ENCODE data around the gene DOCK11. TPM values are rescaled to one million over a fixed set of nuclear protein-coding genes. Genes with fewer than 3 reads are reported as not detected.
A peak's percentile ranks its signal among the peaks of the same experiment; 100 is the strongest.

DOCK11 gene
- total and polyA plus RNA-seq, 9 of the 15 experiments (the other 6 are each of a cell fraction or from before 2014, with no cell fraction given) = 41.8 to 77.8 (median 50.9) TPM

DNA sequence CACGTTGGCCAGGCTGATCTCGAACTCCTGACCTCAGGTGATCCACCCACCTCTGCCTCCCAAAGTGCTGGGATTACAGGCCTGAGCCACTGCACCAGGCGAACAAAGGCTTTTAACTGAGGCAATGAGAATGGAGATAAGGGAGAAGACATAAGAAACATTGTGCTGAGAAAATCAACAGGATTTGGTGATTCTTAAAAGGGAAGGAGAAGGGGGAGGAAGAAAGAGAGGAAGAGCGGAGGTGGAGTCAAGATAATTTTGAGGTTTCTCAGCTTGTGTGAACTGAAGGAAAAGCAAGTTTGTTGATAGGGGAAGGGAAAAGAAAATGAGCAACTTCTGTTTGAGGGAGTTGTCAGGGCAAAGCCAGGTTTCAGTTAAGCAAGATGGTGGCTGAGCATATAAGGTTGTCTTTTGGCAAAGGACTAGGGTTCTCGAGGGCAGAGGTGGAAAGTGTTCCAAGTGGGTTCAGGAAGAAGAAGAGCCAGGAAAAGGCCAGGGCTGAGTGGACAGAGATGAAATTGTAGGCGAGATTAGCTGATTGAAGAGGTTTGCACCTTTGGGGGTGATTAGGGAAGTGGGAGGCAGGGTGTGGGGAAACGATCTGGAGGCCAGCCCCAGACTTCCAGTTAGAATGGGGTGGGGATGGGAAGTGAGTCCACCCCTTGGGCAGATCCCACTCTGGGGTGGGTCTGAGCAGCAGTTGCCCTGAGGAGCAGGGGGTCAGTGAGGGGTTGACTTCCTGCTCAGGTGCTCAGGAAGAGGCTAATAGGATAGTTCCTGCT is 7.8 kb downstream of the DOCK11 start (continued):
- TF ChIP-seq ARID3B (CRISPR knock-in tag; IDR thresholded peaks at IDR 0.05; ENCODE audit: borderline replicate concordance) = no peak
- no peak for TF ChIP-seq ZNF384 (IDR thresholded peaks at IDR 0.05; ENCODE audit: low read depth, low read length)
- TF ChIP-seq HNRNPH1 (optimal IDR thresholded peaks at IDR 0.05; ENCODE audit: low read depth, low read length) = no peak
- no peak for TF ChIP-seq RBM25 (IDR thresholded peaks at IDR 0.05; ENCODE audit: low read depth, low read length, severe bottlenecking)
- no peak for TF ChIP-seq SIN3A (IDR thresholded peaks at IDR 0.05; ENCODE audit: borderline replicate concordance in 2 of 2, control insufficient read depth in 1 of 2, low read depth in 2 of 2, low read length in 2 of 2)
- no peak for TF ChIP-seq ZNF354B (CRISPR knock-in tag; IDR thresholded peaks at IDR 0.05)
- TF ChIP-seq, protein P1, sequence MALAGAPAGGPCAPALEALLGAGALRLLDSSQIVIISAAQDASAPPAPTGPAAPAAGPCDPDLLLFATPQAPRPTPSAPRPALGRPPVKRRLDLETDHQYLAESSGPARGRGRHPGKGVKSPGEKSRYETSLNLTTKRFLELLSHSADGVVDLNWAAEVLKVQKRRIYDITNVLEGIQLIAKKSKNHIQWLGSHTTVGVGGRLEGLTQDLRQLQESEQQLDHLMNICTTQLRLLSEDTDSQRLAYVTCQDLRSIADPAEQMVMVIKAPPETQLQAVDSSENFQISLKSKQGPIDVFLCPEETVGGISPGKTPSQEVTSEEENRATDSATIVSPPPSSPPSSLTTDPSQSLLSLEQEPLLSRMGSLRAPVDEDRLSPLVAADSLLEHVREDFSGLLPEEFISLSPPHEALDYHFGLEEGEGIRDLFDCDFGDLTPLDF (CRISPR knock-in tag; IDR thresholded peaks at IDR 0.05) = no peak
- TF ChIP-seq LARP7 (IDR thresholded peaks at IDR 0.05) = no peak
- peak; percentile 75 for TF ChIP-seq DPF2 (IDR thresholded peaks at IDR 0.05)
- TF ChIP-seq, protein P2, sequence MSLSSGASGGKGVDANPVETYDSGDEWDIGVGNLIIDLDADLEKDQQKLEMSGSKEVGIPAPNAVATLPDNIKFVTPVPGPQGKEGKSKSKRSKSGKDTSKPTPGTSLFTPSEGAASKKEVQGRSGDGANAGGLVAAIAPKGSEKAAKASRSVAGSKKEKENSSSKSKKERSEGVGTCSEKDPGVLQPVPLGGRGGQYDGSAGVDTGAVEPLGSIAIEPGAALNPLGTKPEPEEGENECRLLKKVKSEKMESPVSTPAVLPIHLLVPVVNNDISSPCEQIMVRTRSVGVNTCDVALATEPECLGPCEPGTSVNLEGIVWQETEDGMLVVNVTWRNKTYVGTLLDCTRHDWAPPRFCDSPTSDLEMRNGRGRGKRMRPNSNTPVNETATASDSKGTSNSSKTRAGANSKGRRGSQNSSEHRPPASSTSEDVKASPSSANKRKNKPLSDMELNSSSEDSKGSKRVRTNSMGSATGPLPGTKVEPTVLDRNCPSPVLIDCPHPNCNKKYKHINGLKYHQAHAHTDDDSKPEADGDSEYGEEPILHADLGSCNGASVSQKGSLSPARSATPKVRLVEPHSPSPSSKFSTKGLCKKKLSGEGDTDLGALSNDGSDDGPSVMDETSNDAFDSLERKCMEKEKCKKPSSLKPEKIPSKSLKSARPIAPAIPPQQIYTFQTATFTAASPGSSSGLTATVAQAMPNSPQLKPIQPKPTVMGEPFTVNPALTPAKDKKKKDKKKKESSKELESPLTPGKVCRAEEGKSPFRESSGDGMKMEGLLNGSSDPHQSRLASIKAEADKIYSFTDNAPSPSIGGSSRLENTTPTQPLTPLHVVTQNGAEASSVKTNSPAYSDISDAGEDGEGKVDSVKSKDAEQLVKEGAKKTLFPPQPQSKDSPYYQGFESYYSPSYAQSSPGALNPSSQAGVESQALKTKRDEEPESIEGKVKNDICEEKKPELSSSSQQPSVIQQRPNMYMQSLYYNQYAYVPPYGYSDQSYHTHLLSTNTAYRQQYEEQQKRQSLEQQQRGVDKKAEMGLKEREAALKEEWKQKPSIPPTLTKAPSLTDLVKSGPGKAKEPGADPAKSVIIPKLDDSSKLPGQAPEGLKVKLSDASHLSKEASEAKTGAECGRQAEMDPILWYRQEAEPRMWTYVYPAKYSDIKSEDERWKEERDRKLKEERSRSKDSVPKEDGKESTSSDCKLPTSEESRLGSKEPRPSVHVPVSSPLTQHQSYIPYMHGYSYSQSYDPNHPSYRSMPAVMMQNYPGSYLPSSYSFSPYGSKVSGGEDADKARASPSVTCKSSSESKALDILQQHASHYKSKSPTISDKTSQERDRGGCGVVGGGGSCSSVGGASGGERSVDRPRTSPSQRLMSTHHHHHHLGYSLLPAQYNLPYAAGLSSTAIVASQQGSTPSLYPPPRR (CRISPR knock-in tag; IDR thresholded peaks at IDR 0.05; ENCODE audit: borderline replicate concordance) = no peak
- TF ChIP-seq DACH1 (IDR thresholded peaks at IDR 0.05; ENCODE audit: partially characterized antibody) = no peak
- no peak for TF ChIP-seq OTX1 (CRISPR knock-in tag; IDR thresholded peaks at IDR 0.05)
- no peak for TF ChIP-seq TCF15 (CRISPR knock-in tag; IDR thresholded peaks at IDR 0.05)
